Activated naive CD8-positive, alpha-beta T cell treated with anti-CD3 and anti-CD28 coated beads for 36 hours (primary cell): ENCODE measurements around the gene CENPX. TPM values are rescaled to one million over a fixed set of nuclear protein-coding genes. Genes with fewer than 3 reads are reported as not detected.
"Not testable (repeated sequence)": the region's sequence is repeated elsewhere in the genome, so short reads cannot be mapped to it uniquely, and the experiment has no call there.

ENCODE experiments used
- DNase-seq: peaks from one replicate; pipeline ENCODE4 v3.0.0; 2021
- H3K27ac Mint-ChIP-seq: one replicate; pipeline ENCODE4 v1.8.0; 2022; ENCODE audit warnings: mild to moderate bottlenecking, moderate library complexity, mixed read lengths
- H3K27me3 Mint-ChIP-seq: one replicate; pipeline ENCODE4 v1.8.0; 2022; ENCODE audit warnings: mild to moderate bottlenecking, mixed read lengths
- H3K36me3 Mint-ChIP-seq: one replicate; pipeline ENCODE4 v1.8.0; 2021; ENCODE audit warnings: mild to moderate bottlenecking, mixed read lengths
- H3K4me1 Mint-ChIP-seq: one replicate; pipeline ENCODE4 v1.8.0; 2021; ENCODE audit warnings: mixed read lengths
- H3K4me3 Mint-ChIP-seq: one replicate; pipeline ENCODE4 v1.8.0; 2022; ENCODE audit warnings: mild to moderate bottlenecking, moderate library complexity, mixed read lengths
- H3K9me3 Mint-ChIP-seq: one replicate; pipeline ENCODE4 v1.8.0; 2022; ENCODE audit warnings: mixed read lengths
- total RNA-seq, 2 experiments: library from RNA; stranded (reverse); gene quantifications; one replicate each; pipeline ENCODE4 v1.2.3, GENCODE V29; 2021

CENPX gene
- total RNA-seq, 2 experiments from 2014 or later = 119 to 131 TPM

DNA sequence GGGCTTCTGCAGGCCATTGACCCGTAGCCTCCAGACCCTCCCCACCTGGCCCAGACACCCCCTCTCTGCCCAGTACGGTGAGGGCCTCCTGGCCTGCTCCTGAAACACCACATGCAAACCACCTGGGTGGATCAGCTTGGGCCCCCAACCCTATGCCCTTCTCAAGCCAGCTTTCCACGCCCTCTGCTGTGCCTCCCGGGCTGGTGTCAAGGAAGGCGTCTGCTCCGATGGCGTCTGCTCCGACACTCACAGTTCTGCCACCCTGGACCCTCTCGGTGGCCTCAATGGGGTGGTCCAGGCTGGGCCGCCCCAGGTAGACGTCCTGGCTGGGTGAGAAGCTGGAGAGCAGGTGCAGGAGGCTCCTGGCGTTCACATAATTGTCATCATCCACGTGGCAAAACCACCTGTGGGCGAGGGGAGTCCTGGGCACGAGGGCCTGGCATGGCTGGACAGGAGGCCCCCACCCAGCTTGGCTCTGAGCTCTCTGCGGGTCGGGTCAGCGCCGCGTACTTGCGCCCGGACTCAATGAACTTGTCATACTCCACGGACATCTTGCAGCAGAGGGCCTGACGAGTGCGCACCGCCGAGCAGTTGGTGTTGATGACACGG is 27.6 kb upstream of the CENPX start:
- peak overlapping the region; percentile 82 for H3K4me3 Mint-ChIP-seq
- peaks cover 16% of the 10 kb centered on the region for H3K4me1 Mint-ChIP-seq
- DNase-seq = no peak
- no peaks in the 10 kb centered on the region for H3K36me3 Mint-ChIP-seq
- H3K9me3 Mint-ChIP-seq = no peaks in the 10 kb centered on the region
- H3K27ac Mint-ChIP-seq = peak overlapping the region; percentile 47
- no peaks in the 10 kb centered on the region for H3K27me3 Mint-ChIP-seq

DNA sequence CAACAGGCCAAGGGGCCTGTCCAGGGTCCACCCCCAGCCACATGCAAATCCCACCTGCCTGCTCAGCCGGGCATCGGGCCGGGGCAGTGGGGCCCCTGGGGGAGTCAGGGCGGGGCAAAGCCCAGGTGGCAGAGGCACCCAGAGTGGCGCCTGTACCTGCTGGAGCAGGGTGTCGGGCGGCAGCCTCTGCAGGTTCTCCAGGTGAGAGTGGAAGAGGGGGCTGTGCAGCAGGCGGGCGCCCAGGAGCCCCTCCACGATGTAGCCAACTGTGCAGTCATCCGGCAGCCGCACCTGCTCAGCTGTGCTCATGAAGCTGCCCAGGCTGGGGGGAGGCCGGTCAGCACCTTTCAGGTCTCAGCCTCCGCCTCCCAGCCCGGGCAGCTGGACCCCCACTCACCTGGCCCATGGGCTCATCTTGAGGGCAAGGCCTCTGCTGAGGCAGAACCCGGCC is 26.9 kb upstream of the CENPX start:
- H3K9me3 Mint-ChIP-seq = no peaks in the 10 kb centered on the region
- H3K27ac Mint-ChIP-seq = no peak overlapping the region
- H3K4me1 Mint-ChIP-seq = peaks cover 14% of the 10 kb centered on the region
- no peak overlapping the region for H3K4me3 Mint-ChIP-seq
- no peaks in the 10 kb centered on the region for H3K36me3 Mint-ChIP-seq
- no peaks in the 10 kb centered on the region for H3K27me3 Mint-ChIP-seq
- no peak for DNase-seq

DNA sequence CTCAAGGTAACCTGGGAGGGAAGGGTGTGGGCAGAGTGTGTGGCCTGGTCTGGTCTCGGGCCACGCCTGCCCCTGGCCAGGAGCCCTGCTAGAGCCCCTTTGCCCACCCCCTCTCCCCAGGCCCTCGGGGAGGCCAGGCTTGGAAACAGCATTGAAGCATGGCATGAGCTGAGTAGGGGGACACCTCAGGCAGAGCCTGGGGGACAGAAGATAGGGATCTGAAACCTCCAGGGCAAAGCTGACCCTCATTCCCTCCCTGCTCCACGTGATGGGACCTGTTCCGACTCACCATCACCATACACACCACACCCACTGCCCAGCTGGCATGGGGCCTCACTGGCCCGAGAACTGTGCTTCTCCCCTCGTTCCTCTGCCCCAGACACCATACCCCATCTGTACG is 26.4 kb upstream of the CENPX start:
- no peak for DNase-seq
- Mint-ChIP-seq H3K27me3 (no peaks in the 10 kb centered on the region), H3K27ac (no peak overlapping the region), H3K36me3 (no peaks in the 10 kb centered on the region), H3K4me1 (peaks cover 14% of the 10 kb centered on the region), H3K9me3 (no peaks in the 10 kb centered on the region), H3K4me3 (no peak overlapping the region)

DNA sequence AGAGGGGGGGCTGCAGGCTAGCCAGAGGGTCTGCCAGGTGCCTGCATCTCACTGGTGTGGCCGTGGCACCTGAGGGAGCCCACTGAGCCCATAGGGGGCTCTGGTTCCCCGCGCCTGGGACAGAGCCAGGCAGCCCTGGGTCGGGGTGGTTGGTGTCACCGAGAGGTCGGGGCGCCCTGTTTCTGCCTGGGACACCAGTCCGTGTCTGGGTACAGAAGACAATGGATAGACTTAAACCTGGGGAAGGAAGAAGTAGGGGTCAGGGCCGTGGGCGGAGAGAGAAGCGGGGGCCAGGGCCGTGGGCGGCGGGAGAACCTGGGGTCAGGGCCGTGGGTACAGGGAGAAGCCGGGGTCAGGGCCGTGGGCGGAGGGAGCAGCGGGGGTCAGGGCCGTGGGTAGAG is 25.9 kb upstream of the CENPX start:
- no peaks in the 10 kb centered on the region for H3K36me3 Mint-ChIP-seq
- H3K9me3 Mint-ChIP-seq = no peaks in the 10 kb centered on the region
- H3K27me3 Mint-ChIP-seq = no peaks in the 10 kb centered on the region
- no peak overlapping the region for H3K4me3 Mint-ChIP-seq
- H3K4me1 Mint-ChIP-seq = peaks cover 14% of the 10 kb centered on the region
- no peak overlapping the region for H3K27ac Mint-ChIP-seq
- DNase-seq = no peak

DNA sequence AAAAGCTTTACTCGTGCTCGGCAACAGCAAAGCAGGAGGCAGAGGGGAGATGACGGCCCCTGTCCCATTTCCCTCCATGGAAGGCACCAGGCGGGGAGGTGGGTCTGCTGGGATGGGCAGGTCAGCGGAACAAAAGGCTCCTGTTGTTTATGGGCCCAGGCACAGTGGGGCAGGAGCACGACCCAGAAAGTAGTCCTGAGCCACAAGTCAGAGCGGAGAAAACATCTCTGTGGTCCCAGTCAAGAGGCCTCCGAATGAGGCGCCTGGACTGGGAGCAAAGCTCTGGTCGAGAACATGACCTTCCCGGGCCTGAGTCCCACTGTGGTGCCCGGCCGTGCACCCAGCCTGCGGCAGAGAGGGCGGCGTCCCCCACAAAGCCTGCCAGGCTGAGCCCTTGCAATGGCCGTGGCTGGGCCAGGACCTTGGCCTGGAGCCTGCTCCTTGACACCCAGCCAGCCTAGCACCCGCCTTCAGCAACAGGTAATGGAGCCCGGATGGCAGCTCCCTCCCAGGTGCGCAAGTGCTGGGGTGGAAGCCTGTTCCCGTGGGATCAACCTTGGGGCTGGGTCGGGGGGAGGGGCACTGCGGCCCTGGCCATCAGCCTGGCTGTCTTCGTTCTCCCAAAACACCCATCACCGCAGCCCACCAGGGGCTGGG is 25.4 kb upstream of the CENPX start:
- H3K27me3 Mint-ChIP-seq = no peaks in the 10 kb centered on the region
- no peak for DNase-seq
- peaks cover 10% of the 10 kb centered on the region for H3K4me1 Mint-ChIP-seq
- no peaks in the 10 kb centered on the region for H3K36me3 Mint-ChIP-seq
- no peak overlapping the region for H3K4me3 Mint-ChIP-seq
- H3K27ac Mint-ChIP-seq = no peak overlapping the region
- H3K9me3 Mint-ChIP-seq = no peaks in the 10 kb centered on the region

DNA sequence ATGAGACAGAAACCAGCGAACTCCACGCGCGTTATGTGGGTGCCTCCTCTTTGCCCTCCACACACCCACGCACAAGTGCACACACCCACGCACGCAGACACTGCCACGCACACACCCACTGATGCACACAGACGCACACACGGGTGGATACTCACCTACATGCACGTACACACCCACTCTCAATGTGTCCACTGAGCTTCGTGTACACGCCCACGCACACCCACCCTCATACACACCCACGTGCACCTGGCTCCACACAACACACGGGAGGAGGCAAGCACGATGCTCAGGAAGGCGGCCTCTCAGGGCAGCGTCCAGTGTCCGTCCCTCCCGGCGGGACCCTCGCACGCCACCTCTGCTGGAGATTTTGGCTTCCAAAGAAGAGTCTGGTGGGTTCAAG is 24.7 kb upstream of the CENPX start:
- no peak for DNase-seq
- no peaks in the 10 kb centered on the region for H3K9me3 Mint-ChIP-seq
- no peak overlapping the region for H3K27ac Mint-ChIP-seq
- H3K27me3 Mint-ChIP-seq = no peaks in the 10 kb centered on the region
- no peak overlapping the region for H3K4me3 Mint-ChIP-seq
- peaks cover 6% of the 10 kb centered on the region for H3K4me1 Mint-ChIP-seq
- no peaks in the 10 kb centered on the region for H3K36me3 Mint-ChIP-seq

DNA sequence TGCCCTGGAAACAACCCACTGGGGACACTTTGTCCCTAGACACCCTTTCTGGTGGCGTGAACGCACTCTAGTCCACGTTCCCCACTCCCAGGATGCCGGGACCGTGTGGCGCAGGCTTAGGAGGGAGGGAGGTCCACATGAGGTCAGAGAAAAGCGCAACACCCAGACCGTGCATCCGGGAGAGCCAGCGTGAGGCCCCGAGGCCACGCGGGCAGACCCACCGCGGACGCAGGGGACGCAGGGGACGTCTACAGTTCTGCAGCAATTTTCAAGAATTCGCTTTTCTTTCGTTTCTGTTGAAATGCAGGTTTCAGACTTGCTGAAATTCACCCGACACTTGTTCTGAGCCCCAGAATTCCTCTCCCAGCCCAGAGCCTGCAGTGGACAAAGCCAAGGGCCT is 24.2 kb upstream of the CENPX start:
- Mint-ChIP-seq H3K27ac (no peak overlapping the region), H3K36me3 (no peaks in the 10 kb centered on the region), H3K9me3 (no peaks in the 10 kb centered on the region), H3K4me1 (peaks cover 6% of the 10 kb centered on the region), H3K27me3 (no peaks in the 10 kb centered on the region), H3K4me3 (no peak overlapping the region)
- DNase-seq = no peak

DNA sequence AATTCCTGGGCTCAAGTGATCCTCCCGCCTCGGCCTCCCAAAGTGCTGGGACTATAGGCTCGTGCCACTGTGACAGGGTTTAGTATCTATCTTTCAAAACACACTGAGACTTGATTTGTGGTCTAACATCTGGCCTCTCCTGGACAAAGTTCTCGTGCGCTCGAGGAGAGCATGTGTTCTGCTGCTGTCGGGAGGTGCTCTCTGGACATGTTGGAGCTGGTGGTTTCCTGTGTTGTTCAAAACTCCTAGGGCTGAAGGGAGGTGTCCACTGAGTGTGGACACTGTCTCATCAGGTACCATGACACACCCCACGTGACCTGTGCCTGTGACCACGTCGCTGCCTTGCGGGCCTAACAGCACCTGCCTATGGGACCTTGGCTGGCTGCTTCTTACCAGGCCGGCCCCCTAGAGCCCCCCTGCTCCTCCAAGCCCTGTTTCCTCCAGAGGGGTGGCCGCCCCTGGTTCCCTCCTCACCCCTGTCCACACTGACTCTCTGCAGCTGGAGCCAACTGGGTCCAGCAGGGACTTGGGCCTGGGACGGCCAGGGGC is 23.3 kb upstream of the CENPX start:
- H3K27ac Mint-ChIP-seq = no peak overlapping the region
- DNase-seq = no peak
- H3K4me1 Mint-ChIP-seq = peaks cover 6% of the 10 kb centered on the region
- H3K36me3 Mint-ChIP-seq = no peaks in the 10 kb centered on the region
- H3K4me3 Mint-ChIP-seq = no peak overlapping the region
- H3K9me3 Mint-ChIP-seq = no peaks in the 10 kb centered on the region
- no peaks in the 10 kb centered on the region for H3K27me3 Mint-ChIP-seq

DNA sequence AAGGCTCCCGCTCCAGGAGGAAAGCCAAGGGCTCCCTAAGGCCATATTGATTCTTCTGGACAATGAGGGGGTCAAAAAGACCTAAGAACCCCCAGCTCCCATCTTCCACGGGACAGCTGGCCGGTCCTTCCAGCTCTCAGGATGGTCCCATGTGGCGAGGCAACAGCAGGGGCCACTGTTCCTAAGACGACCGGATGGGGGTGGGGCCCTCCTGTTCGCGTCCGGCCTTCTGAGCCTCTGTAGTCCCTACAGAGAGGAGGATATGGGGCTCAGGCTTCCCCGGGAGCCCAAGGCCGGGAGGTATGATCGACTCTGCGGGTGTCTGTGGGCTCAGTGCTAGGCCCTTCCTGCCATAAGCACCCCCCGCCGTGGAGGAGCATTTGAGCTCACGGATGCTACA is 20.8 kb upstream of the CENPX start:
- DNase-seq = no peak
- H3K4me3 Mint-ChIP-seq = no peak overlapping the region
- H3K36me3 Mint-ChIP-seq = no peaks in the 10 kb centered on the region
- H3K27me3 Mint-ChIP-seq = no peaks in the 10 kb centered on the region
- H3K9me3 Mint-ChIP-seq = no peaks in the 10 kb centered on the region
- no peak overlapping the region for H3K27ac Mint-ChIP-seq
- peaks cover 8% of the 10 kb centered on the region for H3K4me1 Mint-ChIP-seq

DNA sequence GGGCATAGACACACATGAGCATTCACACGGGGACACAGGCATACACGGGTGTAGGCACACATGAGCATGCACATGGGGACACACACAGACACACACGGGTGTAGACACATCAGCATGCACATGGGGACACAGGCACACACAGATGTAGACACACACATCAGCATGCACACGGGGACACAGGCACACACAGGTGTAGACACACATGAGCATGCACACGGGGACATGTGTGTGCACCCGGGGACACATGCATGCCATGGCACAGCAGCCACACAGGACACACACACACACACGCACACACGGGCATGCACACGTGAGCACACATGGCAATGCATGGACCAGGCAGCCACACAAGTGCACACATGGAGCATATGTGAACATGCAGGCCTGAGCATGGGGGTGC is 20.0 kb upstream of the CENPX start:
- H3K27ac Mint-ChIP-seq = no peak overlapping the region
- no peak for DNase-seq
- H3K4me1 Mint-ChIP-seq = peaks cover 12% of the 10 kb centered on the region
- H3K4me3 Mint-ChIP-seq = no peak overlapping the region
- no peaks in the 10 kb centered on the region for H3K36me3 Mint-ChIP-seq
- H3K27me3 Mint-ChIP-seq = no peaks in the 10 kb centered on the region
- no peaks in the 10 kb centered on the region for H3K9me3 Mint-ChIP-seq

DNA sequence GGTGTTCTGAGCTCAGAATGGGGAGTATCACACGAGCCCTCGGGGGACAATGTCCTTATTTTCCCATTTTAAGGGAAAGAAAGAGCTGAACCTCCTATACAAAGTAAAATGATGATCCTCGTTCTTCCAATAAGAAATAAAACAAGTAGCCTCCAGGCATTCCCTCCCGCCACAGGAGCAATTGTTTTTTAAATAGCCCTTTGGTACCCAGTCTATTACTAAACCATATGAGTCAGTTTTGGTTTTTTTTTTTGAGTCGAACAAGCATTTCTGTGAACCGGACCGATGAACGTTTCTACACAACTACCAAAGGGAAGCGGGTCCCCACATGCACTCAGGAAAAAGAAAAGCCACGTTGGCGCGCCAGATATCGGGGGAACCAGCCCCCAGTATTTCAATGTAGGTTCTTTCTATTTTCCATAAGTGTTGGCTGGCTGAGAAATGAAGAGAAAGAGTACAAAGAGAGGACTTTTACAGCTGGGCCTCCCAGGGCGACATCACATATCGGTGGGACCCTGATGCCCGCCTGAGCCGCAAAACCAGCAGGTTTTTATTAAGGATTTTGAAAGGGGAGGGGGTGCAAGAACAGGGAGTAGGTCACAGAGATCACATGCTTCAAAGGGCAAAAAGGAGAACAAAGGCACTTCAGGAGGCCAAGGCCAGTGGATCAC is 18.6 kb upstream of the CENPX start:
- Mint-ChIP-seq H3K4me3 (no peak overlapping the region), H3K27me3 (no peaks in the 10 kb centered on the region), H3K27ac (no peak overlapping the region), H3K9me3 (no peaks in the 10 kb centered on the region), H3K4me1 (peaks cover 12% of the 10 kb centered on the region), H3K36me3 (no peaks in the 10 kb centered on the region)
- DNase-seq = no peak

DNA sequence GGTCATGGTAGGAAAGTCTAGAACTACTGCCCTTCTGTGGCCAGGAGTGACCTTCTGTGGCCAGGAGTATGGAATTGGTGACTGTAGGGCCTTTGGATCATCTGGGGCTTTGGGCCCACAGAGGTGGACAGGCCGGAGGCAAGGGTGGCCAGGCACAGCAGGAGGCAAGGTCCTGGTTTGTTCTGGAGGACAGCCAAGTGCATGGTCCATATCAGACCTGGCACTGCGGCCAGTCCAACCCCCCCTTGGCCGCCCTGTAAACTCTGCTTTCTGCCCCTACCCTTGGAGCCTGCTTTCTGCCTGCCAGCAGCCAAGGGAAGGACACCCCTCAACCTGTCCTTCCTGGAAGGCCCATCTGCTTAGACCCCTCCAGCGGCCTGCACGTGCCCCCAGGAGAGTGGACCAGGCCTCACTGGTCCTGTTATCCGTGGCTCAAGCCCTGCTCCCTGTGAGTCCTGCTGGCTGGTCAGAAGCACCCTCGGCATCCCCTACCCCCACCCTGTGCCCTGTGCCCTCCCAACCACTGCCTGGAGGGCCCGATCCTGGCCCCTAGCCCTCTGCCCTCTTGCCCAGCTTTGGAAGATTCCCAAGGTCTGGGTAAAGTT is 17.1 kb upstream of the CENPX start:
- H3K4me3 Mint-ChIP-seq = no peak overlapping the region
- no peaks in the 10 kb centered on the region for H3K27me3 Mint-ChIP-seq

DNA sequence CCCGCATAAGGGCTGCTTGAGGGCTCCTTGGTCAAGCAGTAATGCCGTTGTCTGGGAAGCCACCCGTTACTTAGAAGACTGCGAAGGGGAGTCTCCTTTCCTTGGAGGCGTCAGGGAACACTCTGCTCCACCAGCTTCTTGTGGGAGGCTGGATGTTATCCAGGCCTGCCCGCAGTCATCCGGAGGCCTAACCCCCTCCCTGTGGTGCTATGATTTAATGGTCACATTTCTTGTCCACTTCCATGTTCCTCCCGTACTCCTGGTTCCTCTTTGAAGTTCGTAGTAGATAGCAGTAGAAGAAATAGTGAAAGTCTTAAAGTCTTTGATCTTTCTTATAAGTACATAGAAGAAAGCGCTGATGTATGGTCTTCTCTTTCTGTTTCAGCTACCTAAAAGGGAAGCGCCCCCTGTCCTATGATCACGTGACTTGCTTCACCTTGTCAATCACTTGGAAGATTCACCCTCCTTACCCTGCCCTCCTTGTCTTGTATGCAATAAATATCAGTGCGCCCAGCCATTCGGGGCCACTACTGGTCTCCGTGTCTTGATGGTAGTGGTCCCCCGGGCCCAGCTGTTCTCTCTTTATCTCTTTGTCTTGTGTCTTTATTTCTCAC is 16.2 kb upstream of the CENPX start:
- Mint-ChIP-seq H3K4me1 (peaks cover 23% of the 10 kb centered on the region), H3K4me3 (peak overlapping the region; percentile 18)
- not testable (repeated sequence) for H3K27ac Mint-ChIP-seq, DNase-seq, H3K9me3 Mint-ChIP-seq, H3K27me3 Mint-ChIP-seq, H3K36me3 Mint-ChIP-seq

More for the DNA sequence above, 17.1 kb upstream of the CENPX start:
- no peak overlapping the region for H3K27ac Mint-ChIP-seq
- no peaks in the 10 kb centered on the region for H3K36me3 Mint-ChIP-seq
- DNase-seq = no peak
- peaks cover 23% of the 10 kb centered on the region for H3K4me1 Mint-ChIP-seq
- no peaks in the 10 kb centered on the region for H3K9me3 Mint-ChIP-seq

DNA sequence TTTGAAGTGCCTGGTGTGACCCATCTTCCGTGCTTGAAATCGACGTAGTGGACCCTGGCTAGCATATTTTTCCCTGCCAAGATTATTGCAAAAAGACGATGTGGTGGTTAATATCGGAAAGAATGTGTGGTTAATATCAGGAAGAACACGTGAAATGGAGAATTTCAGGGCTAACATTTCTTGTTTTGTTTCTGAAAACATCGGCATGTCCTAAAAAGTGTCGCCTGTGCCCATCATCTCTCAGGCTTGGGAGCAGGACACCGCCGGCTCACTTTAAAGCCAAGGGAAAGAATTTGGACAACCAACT is 15.2 kb upstream of the CENPX start:
- no peaks in the 10 kb centered on the region for H3K27me3 Mint-ChIP-seq
- H3K4me1 Mint-ChIP-seq = peaks cover 23% of the 10 kb centered on the region
- H3K4me3 Mint-ChIP-seq = peak overlapping the region; percentile 85
- H3K27ac Mint-ChIP-seq = peak overlapping the region; percentile 86
- H3K36me3 Mint-ChIP-seq = no peaks in the 10 kb centered on the region
- no peaks in the 10 kb centered on the region for H3K9me3 Mint-ChIP-seq
- DNase-seq = no peak
